HG03439 (cell line): ENCODE data around the gene EXD3.
"Not testable (repeated sequence)": the region's sequence is repeated elsewhere in the genome, so short reads cannot be mapped to it uniquely, and the experiment has no call there.

Source experiments
- ATAC-seq: cut with Tn5 transposase; IDR thresholded peaks from one replicate; pipeline ENCODE4 v1.9.1; 2021; ENCODE audit warnings: mild to moderate bottlenecking, moderate library complexity; ENCODE audit not compliant: unreplicated experiment

Gene EXD3

DNA sequence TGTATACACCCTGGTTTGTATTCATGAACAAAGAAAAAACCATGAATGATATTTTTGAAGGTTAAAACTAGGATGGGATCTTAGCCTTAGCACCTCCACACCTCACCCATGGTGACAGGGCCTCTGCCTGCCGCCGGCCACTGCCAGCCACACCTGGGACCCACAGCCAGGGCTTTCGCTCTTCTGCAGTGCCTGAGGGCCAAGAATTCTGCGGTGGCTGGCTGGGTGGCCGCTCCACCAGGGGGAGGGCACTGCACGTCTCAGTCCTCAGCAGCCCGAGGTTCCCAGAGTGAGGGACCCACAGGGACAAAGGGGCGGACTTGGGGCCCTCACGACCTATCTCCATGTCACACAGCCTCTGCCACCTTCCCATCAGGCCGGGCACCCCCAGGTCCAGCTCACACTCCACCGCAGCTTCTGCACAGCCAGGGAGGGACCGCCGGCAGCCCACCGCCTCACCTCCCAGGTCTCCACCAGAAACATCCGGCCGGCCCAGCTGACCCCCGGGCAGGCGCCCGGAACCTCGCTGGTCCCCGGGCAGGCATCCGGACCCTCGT, 6.9 kb downstream of the EXD3 start:
- no peak for ATAC-seq

DNA sequence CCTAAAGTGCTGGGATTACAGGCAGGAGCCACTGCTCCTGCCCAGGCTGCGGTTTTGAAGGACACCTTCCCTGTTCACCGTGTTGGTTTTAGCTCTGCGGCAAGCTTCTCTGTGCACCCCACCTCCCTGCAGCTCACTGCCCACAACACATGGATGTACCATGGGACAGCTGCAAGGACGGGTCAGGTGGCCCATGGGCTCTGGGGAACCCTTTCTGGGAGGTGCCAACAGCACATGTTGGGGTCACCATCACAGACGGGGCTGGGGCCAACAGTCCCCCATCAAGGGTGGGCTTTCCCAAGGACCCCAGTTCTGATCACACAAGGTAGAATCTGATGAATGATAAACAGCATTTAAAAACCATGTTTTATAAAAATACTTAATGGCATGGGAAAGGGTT, 7.5 kb downstream of the EXD3 start:
- no peak for ATAC-seq

DNA sequence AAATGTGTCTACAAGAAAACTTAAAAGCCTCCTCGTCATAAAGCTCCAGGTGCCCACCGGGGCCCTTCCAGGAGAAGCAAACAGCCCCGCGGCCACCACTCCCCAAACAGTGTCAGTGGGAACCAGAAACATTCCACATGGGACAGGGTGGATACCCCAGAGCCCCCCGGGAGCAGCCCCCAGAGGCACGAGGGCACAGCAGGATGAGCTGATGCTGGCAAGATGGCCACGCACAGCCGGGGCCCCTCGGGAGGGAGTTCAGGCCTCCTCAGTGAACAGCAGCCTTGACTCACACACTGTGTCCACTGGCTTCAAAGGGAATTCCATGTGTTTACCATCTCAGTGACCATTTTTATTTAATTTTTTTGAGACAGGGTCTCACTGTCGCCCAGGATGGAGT, 10.5 kb downstream of the EXD3 start:
- ATAC-seq = no peak

DNA sequence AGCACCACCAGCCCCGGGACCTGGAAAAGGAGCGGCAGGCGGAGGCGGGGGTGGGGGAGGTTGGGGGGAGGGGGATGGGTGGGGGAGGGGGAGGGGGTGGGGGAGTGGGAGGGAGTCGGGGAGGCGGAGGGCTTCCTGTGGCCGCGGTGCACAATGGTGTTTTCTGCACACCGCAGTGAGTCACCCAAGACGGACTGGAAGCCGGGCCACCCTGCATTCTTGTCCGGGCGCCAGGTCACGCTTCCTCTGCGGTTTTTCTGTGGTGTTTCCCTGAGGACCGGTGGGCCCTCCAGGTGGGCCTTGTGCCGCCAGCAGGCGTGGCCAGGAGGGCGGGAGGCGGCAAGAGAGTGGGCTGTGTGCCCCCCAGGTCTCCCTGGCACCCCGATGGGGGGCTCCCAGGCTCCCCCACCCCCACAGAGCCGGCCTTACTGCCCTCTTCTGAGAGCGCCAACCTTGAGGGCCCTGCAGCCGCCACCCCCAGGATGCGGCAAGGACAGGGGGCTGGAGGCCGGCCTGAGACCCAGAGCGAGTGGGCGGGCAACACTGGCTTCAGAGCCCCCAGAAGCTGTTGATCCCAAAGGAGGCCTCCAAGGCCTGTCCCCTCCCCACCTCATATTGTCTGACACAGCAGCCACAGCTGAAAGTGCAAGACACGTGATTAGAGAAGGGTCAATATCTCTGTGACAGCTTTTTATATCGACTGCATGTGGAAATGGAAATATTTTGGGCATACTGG, 11.1 kb downstream of the EXD3 start:
- ATAC-seq = no peak

DNA sequence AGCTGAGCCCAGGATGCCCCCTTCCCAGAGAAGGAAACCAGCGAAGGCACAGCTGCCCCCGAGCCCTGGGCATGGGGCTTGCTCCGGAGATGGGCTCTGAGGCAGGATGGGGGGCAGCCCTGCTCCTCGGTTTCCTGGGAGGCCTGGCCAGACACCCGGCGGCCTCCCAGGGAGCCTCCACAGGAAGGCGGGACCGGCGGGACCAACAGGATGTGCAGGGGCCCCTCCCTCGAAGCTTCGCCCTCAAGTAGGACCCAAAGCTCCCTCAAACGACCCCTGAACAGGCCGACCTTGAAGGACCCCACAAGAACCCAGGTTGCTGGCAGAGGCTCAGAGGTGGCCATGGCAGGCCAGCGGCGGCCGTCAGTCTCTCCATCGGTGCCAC, 11.7 kb downstream of the EXD3 start:
- no peak for ATAC-seq

DNA sequence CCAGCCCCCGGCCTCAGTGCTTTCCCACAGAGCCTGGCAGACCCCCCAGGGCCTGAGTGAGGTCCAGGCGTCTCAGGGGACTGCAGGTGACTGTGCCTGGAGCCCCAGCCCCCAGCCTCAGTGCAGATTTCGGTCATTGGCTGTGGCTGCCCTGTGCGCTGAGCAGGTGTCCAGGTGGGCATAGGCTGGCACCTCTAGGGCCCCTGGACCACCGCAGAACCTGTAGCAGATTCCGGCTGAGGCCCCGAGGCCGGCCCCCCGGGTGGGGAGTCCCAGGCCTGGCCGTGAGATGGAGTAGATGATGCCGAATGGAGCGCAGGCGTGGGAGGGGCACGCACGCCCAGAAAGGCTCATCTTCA, 12.1 kb downstream of the EXD3 start:
- no peak for ATAC-seq

DNA sequence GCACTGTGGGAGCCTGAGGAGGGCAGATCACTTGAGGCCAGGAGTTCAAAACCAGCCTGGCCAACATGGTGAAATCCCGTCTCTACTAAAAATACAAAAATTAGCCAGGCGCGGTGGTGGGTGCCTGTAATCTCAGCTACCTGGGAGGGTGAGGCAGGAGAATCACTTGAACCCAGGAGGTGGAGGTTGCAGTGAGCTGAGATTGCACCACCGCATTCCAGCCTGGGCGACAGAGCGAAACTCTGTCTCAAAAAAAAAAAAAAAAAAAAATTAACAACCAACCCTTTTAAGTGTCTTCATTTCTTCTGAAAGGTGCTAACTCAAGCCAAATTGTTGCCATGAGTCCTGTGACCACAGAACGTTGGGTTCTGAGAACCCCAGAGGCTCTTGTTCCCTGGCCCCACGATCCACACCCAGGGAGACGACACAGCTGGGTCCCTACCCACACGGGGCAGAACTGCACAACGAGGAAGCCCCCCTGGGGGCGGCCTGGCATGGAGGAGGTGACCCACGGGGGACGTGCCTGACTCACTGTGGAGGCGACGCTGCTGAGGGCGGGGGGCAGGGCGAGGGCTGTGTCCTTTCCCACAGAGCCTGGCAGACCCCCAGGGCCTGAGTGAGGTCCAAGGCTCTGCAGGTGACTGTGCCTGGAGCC, 12.6 kb downstream of the EXD3 start:
- not testable (repeated sequence) for ATAC-seq

DNA sequence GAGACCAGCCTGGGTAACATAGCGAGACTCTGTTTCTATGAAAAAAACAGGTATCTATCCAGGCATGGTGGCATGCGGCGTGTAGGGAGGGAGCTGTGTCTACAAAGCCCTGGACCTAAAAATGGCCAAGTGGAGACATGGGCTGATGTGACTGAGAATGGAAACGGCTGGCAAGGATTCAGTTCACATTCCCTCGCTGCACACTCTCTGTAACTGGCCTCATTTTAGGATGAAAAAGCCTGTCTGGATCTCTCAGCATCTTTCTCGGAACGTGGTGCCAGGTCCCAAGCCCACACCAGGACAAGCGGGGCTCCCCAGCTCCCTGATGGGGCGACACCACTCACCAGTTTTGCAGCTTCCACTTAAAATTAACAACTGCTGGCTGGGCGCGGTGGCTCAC, 13.4 kb downstream of the EXD3 start:
- no peak for ATAC-seq

DNA sequence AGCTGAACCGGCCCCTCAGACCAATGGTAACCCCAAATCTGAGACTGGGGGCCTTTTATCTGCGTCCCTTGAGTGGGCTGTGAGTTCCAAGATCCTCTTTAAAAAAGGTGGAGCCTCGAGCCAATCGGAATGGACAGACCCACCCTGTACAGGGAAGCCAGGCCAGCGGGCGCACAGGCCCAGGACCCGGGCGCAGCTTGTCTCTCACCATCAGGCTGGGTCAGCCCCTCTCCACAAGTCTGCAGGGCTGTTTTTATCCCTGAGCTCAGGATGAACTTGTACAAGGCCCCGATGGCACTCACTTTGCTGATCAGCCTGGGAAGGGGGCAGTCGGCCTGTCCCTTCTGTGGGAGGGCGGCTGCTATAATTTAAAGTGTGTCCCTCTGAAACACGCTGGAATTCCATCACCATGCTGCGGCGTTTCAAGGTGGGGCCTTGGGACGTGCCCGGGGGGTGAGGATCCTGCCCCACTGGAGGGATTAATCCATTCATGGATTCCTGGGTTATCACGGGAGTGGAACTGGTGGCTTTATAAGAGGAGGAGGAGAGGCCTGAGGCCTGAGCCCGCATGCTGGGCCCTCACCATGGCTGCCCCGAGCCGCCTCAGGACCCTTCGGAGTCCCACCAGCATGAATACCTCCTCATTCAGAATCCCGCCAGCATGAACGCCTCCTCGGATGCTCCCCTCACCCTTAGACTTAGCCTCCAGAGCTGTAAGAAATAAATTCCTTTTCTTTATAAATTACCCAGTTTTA, 14.1 kb downstream of the EXD3 start:
- no peak for ATAC-seq

DNA sequence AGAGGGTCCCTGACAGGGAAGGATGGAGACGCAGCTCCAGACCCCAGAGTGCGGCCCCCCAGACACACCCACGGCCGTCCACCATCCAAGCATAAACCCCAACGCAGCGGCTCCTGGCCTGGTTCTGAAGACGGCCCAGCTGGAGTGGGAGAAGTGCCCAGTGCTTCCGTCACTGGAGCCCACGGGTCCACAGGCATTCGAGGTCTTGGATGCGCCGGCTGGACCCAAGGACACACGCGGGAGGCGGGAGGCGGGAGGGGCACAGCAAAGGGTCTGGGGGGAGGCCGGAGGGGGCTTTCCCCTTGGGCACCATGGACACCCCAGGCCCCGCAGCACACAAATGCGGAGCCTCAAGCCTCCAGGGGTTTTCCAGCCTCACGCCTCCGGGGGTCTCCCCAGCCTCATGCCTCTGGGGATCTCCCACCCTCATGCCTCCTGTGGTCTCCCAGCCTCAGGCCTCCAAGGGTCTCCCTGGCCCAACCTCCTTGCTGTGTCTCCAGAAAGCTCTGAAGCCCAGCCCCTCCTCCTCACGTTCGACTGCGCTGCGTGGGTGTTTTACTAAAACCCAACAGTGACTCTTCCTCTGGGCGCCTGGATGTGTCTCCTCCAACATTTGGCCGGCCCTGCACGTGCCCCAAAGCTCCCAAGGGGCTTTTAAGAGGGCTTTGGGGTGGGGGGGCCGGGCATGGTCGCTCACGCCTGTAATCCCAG, 15.2 kb downstream of the EXD3 start:
- ATAC-seq = no peak

DNA sequence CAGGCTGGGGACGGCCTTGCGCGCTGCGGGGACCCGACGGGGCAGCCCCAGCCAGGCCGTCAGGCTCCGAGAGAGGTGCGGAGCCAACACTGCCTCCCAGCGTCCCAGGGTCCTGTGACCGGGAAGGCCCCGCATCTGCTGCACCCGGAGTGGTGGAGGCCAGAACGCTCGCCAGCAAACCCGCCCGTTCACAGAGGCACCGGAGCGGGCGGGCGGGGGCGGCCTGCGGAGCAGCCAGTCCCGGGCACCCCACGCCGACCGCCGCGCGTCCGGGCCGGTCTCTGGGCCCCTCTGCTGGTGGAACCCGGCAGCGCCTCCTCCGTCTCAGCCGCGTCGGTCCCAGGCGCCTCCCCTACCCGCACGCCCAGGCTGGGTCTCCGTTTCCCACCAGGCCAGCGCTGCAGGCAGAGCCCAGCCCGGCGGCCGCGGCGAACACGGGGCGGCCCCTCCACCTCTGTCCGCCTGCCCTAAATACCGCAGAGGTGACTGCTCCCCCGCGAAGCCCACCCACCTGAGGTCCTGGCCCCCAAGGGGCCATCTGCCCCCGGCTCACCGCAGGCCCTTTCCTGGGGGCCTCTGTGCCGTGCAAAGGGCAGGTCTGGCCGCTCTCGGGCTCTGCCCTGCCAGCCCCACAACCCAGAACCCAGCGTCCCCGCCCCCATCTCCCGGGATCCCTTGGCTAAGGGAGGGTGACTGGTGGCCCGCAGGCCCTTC, 15.9 kb downstream of the EXD3 start:
- ATAC-seq = no peak

DNA sequence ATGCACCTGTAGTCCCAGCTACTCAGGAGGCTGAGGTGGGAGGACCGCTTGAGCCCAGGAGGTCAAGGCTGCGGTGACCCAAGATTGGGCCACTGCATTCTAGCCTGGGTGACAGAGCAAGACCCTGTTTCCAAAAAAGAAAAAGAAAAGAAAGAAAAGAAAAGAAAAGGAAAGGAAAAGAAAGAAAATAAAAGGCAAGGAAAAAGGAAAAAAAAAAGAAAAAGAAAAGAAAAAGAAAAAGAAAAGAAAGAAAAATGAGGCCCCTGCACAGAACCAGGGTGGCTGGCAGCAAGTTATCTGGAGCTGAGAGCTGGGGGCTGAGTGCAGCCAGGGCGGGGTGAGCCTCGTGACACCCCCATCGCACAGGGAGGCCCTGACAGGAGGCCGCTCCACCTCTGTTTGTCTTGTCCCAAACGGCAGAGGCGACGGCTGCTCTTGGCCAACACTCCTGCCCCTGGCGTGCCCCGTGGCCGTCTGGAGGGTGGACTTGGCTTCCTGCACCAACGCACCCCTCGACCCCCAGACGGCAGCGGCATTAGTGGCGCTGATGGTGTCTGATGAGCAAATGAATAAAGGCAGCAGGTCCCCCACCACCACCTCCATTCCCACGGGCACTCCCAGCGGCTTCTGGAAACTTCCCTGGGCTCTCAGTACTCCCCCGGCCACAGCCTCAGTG, 16.7 kb downstream of the EXD3 start:
- ATAC-seq = no peak

DNA sequence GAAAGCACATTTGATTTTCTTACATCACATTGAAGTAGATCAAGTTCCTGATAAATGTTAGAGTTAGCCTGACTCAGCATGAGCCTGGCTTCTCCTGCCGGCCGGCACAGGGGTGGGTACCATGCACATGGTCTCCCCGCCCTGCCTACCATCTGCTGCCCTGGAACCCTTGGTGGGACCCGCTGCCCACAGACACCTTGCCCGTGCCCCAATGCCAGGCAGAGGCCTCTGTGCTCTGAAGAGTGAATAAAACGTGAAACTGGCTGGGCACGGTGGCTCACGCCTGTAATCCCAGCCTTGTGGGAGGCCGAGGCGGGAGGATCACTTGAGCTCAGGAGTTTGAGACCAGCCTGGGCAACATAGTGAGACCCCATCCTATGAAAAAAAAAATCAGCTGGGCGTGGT, 17.3 kb downstream of the EXD3 start:
- no peak for ATAC-seq

DNA sequence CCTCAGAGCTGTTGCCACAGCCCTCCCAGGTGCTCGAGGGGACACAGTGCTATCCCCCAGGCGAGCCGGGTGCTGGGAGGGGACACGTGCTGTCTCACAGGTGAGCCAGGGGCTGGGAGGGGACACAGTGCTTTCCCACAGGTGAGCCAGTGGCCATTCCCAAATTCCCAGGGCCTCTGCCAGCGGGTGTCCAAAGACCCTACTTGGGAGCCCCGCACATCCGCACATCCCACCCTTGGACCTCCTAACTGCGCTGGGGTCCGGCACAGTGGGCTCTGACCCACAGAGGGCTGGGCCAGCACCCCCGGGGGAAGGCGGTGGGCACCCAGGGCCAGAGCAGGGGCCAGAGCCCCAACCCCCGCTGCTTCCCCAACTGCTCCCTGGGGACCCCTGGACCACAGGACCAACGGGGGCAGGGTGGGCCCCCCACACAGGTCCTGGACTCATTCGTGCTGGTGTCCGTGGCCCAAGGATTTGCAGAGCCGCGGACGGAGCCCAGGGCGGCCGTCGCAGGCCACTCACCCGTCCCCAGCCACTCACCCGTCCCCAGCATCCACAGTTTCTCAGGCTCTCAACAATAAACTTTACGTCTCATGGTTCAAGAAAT, 17.9 kb downstream of the EXD3 start:
- ATAC-seq = no peak

DNA sequence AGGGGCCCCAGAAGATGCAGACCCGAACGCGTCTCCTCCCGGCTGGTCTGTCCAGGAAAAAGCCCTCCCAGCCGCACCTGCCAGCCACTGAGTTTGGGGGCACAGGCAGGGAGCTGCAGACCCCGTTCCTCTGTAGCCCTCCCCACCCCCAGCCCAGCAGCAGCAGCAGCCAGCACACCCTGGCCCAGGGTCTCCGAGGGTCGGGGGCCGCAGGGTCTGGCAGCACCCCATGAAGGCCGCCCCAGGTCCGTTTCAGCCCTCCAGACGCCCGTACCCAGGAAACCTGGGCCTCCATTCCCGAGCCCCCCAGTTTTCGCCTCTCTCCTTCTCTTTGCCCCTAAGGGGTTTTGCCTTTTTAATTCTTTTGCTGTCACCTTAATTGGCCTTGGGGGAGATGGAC, 19.7 kb downstream of the EXD3 start:
- ATAC-seq = no peak

DNA sequence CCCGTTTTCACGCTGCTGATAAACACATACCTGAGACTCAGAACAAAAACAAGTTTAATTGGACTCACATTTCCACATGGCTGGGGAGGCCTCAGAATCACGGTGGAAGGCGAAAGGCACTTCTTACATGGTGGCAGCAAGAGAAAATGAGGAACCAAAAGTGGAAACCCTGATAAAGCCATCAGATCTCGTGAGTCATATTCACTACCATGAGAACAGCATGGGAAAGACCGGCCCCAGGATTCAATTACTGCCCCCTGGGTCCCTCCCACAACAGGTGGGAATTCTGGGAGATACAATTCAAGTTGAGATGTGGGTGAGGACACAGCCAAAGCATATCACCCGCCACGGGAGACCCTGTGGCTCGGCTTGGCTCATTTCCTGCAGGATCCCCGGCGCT, 20.2 kb downstream of the EXD3 start:
- ATAC-seq = no peak

DNA sequence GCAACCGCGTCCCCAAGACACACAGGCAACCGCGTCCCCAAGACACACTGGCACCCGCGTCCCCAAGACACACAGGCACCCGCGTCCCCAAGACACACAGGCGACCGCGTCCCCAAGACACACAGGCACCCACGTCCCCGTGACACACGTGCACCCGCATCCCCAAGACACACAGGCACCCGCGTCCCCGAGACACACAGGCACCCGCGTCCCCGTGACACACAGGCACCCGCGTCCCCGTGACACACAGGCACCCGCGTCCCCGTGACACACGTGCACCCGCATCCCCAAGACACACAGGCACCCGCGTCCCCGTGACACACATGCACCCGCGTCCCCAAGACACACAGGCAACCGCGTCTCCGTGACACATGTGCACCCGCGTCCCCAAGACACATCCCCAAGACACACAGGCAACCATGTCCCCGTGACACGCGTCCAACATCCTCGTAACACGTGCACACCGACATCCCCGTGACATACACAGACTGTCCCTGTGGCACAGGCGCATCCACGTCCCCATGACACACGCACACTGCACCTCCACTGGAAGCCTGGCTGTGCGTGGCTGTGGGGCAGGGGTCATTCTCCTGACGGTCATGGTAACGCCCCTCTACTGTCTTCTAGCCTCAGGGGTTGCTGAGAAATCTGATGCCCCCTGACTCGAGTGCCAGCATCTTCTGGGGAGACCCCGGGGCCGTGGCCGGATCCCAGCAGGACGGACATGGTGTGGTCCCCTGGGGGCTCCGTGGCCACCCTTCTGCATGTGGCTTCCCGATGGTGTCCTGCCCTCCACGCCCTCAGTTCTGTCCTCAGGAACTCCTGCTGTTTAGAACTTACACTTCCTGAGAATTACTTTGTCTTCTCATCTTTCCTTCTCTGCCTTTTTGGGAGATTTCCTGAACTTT, 24.1 kb downstream of the EXD3 start:
- ATAC-seq = no peak

DNA sequence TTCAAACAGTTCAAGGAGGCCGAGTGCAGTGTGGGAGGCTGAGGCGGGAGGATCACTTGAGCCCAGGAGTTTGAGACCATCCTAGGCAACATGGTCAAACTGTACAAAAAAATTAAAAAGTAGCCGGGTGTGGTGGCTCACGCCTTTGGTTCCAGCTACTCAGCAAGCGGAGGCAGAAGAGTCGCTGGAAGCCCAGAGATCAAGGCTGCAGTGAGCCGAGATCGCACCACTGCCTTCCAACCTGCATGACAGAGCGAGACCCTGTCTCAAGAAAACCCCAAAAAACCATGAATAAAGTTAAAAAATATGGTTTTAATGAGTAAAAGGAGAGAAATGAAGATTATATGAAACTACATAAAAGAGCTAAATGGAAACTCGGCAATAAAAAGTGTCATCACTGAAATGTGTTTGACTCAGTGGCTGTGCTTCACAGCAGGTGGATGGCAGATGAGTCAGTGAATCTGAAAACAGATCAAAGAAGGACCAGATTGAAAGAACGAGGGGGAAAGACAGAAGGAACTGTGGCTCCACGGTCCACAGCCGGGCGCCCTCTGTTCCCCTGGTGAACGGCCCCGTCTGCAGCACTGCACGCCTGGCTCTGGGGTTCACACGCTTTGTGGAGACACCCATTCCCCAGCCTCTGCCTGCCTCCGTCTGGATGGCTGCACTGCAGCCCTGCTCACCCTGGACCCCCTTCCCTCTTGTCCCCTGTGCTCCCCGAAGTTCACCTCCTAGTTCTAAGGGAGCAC, 25.1 kb downstream of the EXD3 start:
- no peak for ATAC-seq
